ENCODE data around the gene DLG5.

Gene DLG5

GRCh38 chr10:77771450-77771849, 155.1 kb downstream of the DLG5 start:
- TF ChIP-seq MAX (IDR thresholded peaks at IDR 0.05): no peak
- no peak for TF ChIP-seq USF1 (IDR thresholded peaks at IDR 0.05)
- no peak for TF ChIP-seq TCF12 (IDR thresholded peaks at IDR 0.05; ENCODE audit: low read depth)
- no peak for TF ChIP-seq EGR1 (IDR thresholded peaks at IDR 0.05)
- no peak for TF ChIP-seq REST (IDR thresholded peaks at IDR 0.05; ENCODE audit: low read depth)
- TF ChIP-seq CEBPB (IDR thresholded peaks at IDR 0.05): no peak
- TF ChIP-seq TEAD4 (IDR thresholded peaks at IDR 0.05): no peak
- no peak for TF ChIP-seq EP300 (IDR thresholded peaks at IDR 0.05; ENCODE audit: borderline replicate concordance)
- no peak for TF ChIP-seq NFIC (IDR thresholded peaks at IDR 0.05)

GRCh38 chr10:77770868-77771175, 155.7 kb downstream of the DLG5 start:
- TF ChIP-seq CEBPB (IDR thresholded peaks at IDR 0.05) (no peak), EGR1 (IDR thresholded peaks at IDR 0.05) (no peak), EP300 (IDR thresholded peaks at IDR 0.05; ENCODE audit: borderline replicate concordance) (no peak), REST (IDR thresholded peaks at IDR 0.05; ENCODE audit: low read depth) (no peak), FOXM1 (IDR thresholded peaks at IDR 0.05; ENCODE audit: borderline replicate concordance, low read depth) (no peak), RAD21 (IDR thresholded peaks at IDR 0.05; ENCODE audit: low read depth) (no peak), TAF1 (IDR thresholded peaks at IDR 0.05; ENCODE audit: low read depth) (no peak), USF1 (IDR thresholded peaks at IDR 0.05) (no peak), CREB1 (IDR thresholded peaks at IDR 0.05; ENCODE audit: low read depth) (no peak), MAX (IDR thresholded peaks at IDR 0.05) (no peak), TEAD4 (IDR thresholded peaks at IDR 0.05) (no peak)

- TF ChIP-seq FOXM1 (IDR thresholded peaks at IDR 0.05; ENCODE audit: borderline replicate concordance, low read depth): no peak
- TF ChIP-seq RAD21 (IDR thresholded peaks at IDR 0.05; ENCODE audit: low read depth): no peak
- no peak for TF ChIP-seq TEAD4 (IDR thresholded peaks at IDR 0.05)
Measured at GRCh38 chr10:77770081-77770867, 156.3 kb downstream of the DLG5 start.

- TF ChIP-seq MAX (IDR thresholded peaks at IDR 0.05): no peak
- no peak for TF ChIP-seq NFIC (IDR thresholded peaks at IDR 0.05)
- TF ChIP-seq CREB1 (IDR thresholded peaks at IDR 0.05; ENCODE audit: low read depth): no peak
- no peak for TF ChIP-seq YY1 (IDR thresholded peaks at IDR 0.05; ENCODE audit: low read depth)
- TF ChIP-seq TEAD4 (IDR thresholded peaks at IDR 0.05): no peak
- no peak for TF ChIP-seq TCF12 (IDR thresholded peaks at IDR 0.05; ENCODE audit: low read depth)
- no peak for TF ChIP-seq EGR1 (IDR thresholded peaks at IDR 0.05)
- no peak for TF ChIP-seq FOXM1 (IDR thresholded peaks at IDR 0.05; ENCODE audit: borderline replicate concordance, low read depth)
- no peak for TF ChIP-seq ZBTB7A (IDR thresholded peaks at IDR 0.05; ENCODE audit: low read depth)
- TF ChIP-seq TAF1 (IDR thresholded peaks at IDR 0.05; ENCODE audit: low read depth): no peak
Measured at GRCh38 chr10:77768039-77768438, 158.5 kb downstream of the DLG5 start.

GRCh38 chr10:77763453-77764430, 162.8 kb downstream of the DLG5 start:
- TF ChIP-seq USF1 (IDR thresholded peaks at IDR 0.05) (no peak), TCF12 (IDR thresholded peaks at IDR 0.05; ENCODE audit: low read depth) (no peak), REST (IDR thresholded peaks at IDR 0.05; ENCODE audit: low read depth) (no peak), CREB1 (IDR thresholded peaks at IDR 0.05; ENCODE audit: low read depth) (no peak), FOXM1 (IDR thresholded peaks at IDR 0.05; ENCODE audit: borderline replicate concordance, low read depth) (no peak), EGR1 (IDR thresholded peaks at IDR 0.05) (no peak), YY1 (IDR thresholded peaks at IDR 0.05; ENCODE audit: low read depth) (no peak), ZBTB7A (IDR thresholded peaks at IDR 0.05; ENCODE audit: low read depth) (no peak), CEBPB (IDR thresholded peaks at IDR 0.05) (no peak), NFIC (IDR thresholded peaks at IDR 0.05) (no peak), MAX (IDR thresholded peaks at IDR 0.05) (no peak), TAF1 (IDR thresholded peaks at IDR 0.05; ENCODE audit: low read depth) (no peak), RAD21 (IDR thresholded peaks at IDR 0.05; ENCODE audit: low read depth) (no peak), EP300 (IDR thresholded peaks at IDR 0.05; ENCODE audit: borderline replicate concordance) (no peak), TEAD4 (IDR thresholded peaks at IDR 0.05) (no peak)
